Rectal smooth muscle tissue (tissue), 1 donor: ENCODE results near the gene ZMYND19.
"Not testable (repeated sequence)": the region's sequence is repeated elsewhere in the genome, so short reads cannot be mapped to it uniquely, and the experiment has no call there.

Experiments
- H3K27ac ChIP-seq: one replicate; pipeline ENCODE4 v1.7.0; 2013; ENCODE audit warnings: low read depth, low read length, inconsistent platforms
- H3K27me3 ChIP-seq: one replicate; pipeline ENCODE4 v1.7.0; 2013; ENCODE audit warnings: low read length; ENCODE audit not compliant: control insufficient read depth, insufficient read depth
- H3K36me3 ChIP-seq: one replicate; pipeline ENCODE4 v1.7.0; 2013; ENCODE audit warnings: low read length; ENCODE audit not compliant: control insufficient read depth, insufficient read depth
- H3K4me1 ChIP-seq: one replicate; pipeline ENCODE4 v1.7.0; 2013; ENCODE audit warnings: low read length; ENCODE audit not compliant: control insufficient read depth, insufficient read depth
- H3K4me3 ChIP-seq: one replicate; pipeline ENCODE4 v1.7.0; 2013; ENCODE audit warnings: low read length
- H3K9ac ChIP-seq: one replicate; pipeline ENCODE4 v1.7.0; 2013; ENCODE audit warnings: low read length

ZMYND19 gene

DNA sequence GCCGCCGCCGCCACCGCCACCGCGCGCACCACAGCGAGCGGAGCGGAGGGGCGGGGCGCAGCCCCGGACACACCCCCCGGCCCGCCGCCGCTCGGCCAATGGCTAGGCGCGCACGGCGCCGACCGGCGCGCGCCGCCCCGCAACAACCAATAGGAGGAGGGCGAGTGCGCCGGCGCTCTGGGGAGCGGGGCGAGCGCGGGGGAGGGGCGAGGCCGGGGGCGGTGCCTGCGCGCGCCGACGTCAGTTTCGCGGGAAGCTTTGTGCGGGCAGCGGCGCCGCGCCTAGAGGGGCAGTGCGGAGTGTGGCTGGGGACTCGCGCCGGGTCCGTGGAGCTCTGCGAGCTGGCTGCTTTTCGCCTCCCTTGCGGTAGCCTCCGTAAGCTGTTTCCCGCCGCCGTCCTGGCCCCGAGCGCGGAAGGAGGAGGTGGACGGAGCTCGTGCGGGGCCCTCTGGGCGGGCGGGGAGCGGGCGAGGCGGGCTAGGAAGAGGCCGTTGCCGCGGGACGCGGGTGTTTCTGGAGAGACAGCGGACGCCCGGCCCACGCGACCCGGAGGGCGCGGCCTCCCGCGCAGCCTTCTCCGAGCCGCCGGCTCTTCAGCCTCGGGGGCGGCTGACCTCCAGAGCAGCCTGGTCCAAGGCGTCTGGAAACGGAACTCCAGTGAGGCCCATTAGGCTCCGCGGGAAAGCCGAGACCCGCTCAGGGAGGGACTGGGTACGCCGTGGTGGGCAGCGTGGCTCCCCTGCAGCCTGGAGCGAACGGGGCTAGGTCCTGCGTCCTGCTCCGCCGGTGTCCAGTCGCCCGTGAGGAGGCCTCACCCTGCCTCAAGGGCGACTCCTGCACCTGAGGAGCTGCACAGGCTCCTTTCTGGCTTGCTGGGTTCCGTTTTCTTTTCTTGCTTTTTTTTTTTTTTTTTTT, at the start of gene ZMYND19:
TSS of gene ZMYND19 (minus strand) at position 44 of the 915 bp plus-strand sequence. CDS start 249 bp downstream, outside the sequence.
- peaks cover 6% of the 10 kb centered on the region for H3K36me3 ChIP-seq
- H3K9ac ChIP-seq = peak within 1 kb of the TSS; percentile 6
- peak within 1 kb of the TSS; percentile 84 for H3K4me3 ChIP-seq
- no peaks in the 10 kb centered on the region for H3K27me3 ChIP-seq
- no peak within 1 kb of the TSS for H3K27ac ChIP-seq
- H3K4me1 ChIP-seq = peaks cover 8% of the 10 kb centered on the region

GRCh38 chr9:137639303-137640051, 49.2 kb upstream of the ZMYND19 start:
- no peak overlapping the region for H3K27ac ChIP-seq
- no peak overlapping the region for H3K9ac ChIP-seq
- H3K4me3 ChIP-seq = no peak overlapping the region
- peaks cover 7% of the 10 kb centered on the region for H3K36me3 ChIP-seq
- no peaks in the 10 kb centered on the region for H3K4me1 ChIP-seq
- H3K27me3 ChIP-seq = no peaks in the 10 kb centered on the region

DNA sequence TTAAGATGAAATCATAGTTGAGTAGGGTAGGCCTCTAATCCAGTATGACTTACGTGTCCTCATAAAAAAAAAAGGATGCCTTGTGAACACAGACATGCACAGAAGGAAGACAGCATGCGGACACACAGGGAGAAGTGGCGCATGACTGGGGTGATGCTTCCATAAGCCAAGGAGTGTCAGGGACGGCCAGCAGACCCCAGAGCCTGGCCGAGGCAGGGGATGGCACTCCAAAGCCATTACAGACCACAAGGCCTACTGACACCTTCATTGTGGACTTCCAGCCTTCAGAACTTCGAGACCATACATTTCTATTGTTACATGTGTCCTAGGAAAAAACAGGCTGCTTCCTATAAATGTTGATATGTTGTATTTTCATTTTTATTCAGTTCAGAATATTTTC, 48.4 kb upstream of the ZMYND19 start:
- H3K27ac ChIP-seq = no peak overlapping the region
- no peaks in the 10 kb centered on the region for H3K27me3 ChIP-seq
- H3K4me3 ChIP-seq = no peak overlapping the region
- peaks cover 3% of the 10 kb centered on the region for H3K36me3 ChIP-seq
- H3K4me1 ChIP-seq = no peaks in the 10 kb centered on the region
- no peak overlapping the region for H3K9ac ChIP-seq

- H3K27ac ChIP-seq = no peak overlapping the region
- no peaks in the 10 kb centered on the region for H3K27me3 ChIP-seq
- peaks cover 8% of the 10 kb centered on the region for H3K4me1 ChIP-seq
- H3K36me3 ChIP-seq = no peaks in the 10 kb centered on the region
- H3K9ac ChIP-seq = no peak overlapping the region
- H3K4me3 ChIP-seq = no peak overlapping the region
These were observed 43.7 kb upstream of the ZMYND19 start for GRCh38 chr9:137634016-137634415.

DNA sequence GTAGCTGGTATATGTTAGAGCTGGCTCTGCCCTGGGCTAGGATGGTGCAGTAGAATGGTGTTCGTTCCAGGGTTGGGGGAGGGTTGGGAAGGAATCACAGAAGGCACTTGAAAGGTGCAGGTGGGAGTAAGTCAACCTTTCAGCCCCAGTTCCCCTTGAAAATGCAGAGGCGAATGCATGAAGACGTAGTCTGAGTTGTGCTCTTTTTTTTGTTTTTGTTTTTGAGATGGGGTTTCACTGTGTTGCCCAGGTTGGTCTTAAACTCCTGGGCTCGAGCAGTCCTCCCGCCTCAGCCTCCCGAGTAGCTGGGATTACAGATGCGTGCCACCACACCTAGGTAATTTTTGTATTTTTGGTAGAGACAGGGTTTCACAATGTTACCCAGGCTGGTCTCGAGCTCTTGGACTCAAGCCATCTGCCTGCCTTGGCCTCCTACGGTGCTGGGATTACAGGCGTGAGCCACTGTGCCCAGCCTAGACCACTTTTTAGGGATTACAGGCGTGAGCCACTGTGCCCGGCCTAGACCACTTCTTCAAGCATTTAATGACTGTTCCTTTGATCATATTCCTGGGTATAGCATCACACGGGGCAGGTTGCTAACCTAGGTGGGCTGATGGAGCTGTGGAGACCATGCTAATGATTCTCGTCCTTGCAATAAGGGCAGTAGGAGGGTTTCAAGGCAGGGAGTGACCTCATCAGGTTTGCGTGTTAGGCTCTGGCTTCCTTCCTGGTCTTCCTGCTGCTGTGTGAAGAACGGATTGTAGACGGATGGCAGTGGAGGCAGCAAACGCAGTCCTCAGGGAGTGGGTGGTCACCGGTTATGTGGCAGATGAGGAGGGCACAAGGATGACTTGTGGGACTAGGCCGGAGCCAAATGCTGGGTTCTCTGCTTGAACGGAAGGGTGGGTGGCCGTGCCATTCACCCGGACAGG, 42.2 kb upstream of the ZMYND19 start:
- no peaks in the 10 kb centered on the region for H3K36me3 ChIP-seq
- no peaks in the 10 kb centered on the region for H3K27me3 ChIP-seq
- H3K4me3 ChIP-seq = no peak overlapping the region
- peaks cover 10% of the 10 kb centered on the region for H3K4me1 ChIP-seq
- H3K27ac ChIP-seq = no peak overlapping the region
- H3K9ac ChIP-seq = no peak overlapping the region

DNA sequence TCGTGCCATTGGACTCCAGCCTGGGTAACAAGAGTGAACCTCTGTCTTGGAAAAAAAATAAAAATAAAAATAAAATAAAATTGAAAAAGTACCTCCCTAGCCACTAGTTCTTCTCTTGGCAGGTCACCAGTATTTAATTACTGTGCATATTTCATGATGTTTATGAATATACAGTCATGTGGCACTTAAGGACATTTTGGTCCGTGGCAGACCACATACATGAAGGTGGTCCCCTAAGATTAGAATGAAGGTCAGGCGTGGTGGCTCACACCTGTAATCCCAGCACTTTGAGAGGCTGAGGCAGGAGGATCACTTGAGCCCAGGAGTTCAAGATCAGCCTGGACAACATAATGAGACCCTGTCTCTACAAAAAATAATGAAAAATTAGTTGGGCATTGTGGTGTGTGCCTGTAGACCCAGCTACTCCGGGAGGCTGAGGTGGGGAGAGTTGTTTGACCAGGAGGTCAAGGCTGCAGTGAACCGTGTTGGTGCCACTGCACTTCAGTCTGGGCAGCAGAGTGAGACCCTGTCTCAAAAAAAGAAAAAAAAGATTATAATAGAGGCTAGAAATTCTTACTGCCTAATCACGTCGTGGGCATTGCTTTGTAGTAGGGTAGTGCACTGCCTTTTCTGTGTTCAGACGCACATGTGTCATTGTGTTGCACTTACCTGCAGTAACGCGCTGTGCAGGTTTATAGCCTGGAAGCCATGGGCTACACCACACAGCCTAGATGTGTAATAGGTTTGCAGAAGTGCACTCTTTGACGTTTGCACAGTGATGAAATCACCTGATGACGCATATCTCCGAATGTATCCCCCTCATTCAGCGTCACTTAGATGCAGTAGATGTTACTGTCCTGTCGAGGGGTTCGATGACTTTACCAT, 41.3 kb upstream of the ZMYND19 start:
- Histone ChIP-seq H3K27ac (no peak overlapping the region), H3K9ac (no peak overlapping the region), H3K36me3 (no peaks in the 10 kb centered on the region), H3K4me1 (peaks cover 10% of the 10 kb centered on the region), H3K4me3 (no peak overlapping the region), H3K27me3 (no peaks in the 10 kb centered on the region)

- Histone ChIP-seq H3K4me1 (peaks cover 10% of the 10 kb centered on the region), H3K36me3 (no peaks in the 10 kb centered on the region), H3K27ac (no peak overlapping the region), H3K27me3 (no peaks in the 10 kb centered on the region), H3K9ac (no peak overlapping the region), H3K4me3 (no peak overlapping the region)
These were observed 40.4 kb upstream of the ZMYND19 start for GRCh38 chr9:137630679-137631078.

- H3K27ac ChIP-seq = no peak overlapping the region
- no peaks in the 10 kb centered on the region for H3K27me3 ChIP-seq
- no peaks in the 10 kb centered on the region for H3K36me3 ChIP-seq
- H3K4me1 ChIP-seq = peaks cover 10% of the 10 kb centered on the region
- H3K9ac ChIP-seq = no peak overlapping the region
- no peak overlapping the region for H3K4me3 ChIP-seq
These were observed 39.8 kb upstream of the ZMYND19 start for GRCh38 chr9:137630126-137630525.

GRCh38 chr9:137627406-137627805, 37.1 kb upstream of the ZMYND19 start:
- H3K9ac ChIP-seq, H3K36me3 ChIP-seq, H3K27ac ChIP-seq, H3K4me3 ChIP-seq, H3K27me3 ChIP-seq: not testable (repeated sequence)
- peaks cover 10% of the 10 kb centered on the region for H3K4me1 ChIP-seq

DNA sequence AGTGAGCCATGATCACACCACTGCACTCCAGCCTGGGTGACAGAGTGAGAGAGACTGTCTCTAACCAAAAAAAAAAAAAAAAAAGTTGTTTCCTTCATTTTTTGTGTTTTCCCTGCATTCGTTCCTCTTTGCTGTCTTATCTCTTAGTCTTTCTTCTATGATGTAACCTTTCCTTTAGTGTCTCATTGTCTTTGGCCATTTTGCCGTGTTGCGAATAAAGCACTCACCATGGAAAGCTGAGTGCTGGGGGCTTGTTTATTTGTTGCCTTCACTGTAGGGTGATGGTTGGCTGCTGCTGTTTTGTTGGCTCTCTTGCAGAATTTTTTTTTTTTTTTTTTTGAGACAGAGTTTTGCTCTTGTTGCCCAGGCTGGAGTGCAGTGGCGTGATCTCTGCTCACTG, 36.2 kb upstream of the ZMYND19 start:
- H3K27ac ChIP-seq = no peak overlapping the region
- no peak overlapping the region for H3K4me3 ChIP-seq
- H3K27me3 ChIP-seq = no peaks in the 10 kb centered on the region
- no peak overlapping the region for H3K9ac ChIP-seq
- H3K4me1 ChIP-seq = peaks cover 10% of the 10 kb centered on the region
- no peaks in the 10 kb centered on the region for H3K36me3 ChIP-seq

GRCh38 chr9:137622211-137622610, 31.9 kb upstream of the ZMYND19 start:
- H3K27ac ChIP-seq, H3K36me3 ChIP-seq, H3K4me3 ChIP-seq, H3K9ac ChIP-seq, H3K27me3 ChIP-seq: not testable (repeated sequence)
- peaks cover 17% of the 10 kb centered on the region for H3K4me1 ChIP-seq
